ENCODE measurements around the gene UMAD1.

The UMAD1 gene

DNA sequence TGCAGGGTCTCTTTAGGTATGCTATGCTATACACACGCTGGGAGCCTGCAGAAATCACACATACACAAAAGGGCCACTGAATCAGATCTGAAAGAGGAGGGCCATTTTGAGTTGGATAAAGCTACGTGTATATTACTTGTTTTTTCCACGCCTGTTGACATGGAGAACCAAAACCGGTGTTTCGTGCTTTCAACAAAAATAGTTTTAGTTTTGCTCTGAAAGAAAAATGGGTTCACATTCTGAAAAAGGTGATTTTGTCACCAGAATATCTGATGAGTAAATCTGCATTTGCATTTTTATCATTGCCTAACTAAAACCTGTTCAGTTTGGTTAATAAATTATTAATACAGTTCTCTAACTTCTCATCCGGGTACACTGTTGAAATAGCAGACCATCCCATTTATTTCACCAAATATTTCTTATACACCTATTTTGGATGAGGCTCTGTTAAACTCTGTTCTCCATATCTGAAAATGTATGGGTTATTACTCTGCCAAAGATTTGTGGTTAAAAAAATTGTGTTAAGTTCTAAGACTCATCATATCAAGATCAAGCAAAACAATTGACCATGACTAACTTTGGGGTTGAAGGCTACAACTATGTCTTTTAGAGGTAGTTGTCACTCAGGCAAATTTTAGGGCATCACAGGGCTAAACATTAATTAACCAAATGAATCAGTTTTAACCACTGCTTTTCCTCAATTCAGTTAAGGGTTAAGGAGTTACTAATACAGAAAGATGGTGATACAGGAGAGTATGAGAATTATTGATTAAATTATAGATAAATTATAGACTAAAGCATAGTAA lies 179.1 kb downstream of the UMAD1 start:
- TF ChIP-seq, protein P1, sequence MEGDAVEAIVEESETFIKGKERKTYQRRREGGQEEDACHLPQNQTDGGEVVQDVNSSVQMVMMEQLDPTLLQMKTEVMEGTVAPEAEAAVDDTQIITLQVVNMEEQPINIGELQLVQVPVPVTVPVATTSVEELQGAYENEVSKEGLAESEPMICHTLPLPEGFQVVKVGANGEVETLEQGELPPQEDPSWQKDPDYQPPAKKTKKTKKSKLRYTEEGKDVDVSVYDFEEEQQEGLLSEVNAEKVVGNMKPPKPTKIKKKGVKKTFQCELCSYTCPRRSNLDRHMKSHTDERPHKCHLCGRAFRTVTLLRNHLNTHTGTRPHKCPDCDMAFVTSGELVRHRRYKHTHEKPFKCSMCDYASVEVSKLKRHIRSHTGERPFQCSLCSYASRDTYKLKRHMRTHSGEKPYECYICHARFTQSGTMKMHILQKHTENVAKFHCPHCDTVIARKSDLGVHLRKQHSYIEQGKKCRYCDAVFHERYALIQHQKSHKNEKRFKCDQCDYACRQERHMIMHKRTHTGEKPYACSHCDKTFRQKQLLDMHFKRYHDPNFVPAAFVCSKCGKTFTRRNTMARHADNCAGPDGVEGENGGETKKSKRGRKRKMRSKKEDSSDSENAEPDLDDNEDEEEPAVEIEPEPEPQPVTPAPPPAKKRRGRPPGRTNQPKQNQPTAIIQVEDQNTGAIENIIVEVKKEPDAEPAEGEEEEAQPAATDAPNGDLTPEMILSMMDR (IDR thresholded peaks at IDR 0.05) = no peak

GRCh38 chr7:7820409-7820808 lies 179.9 kb downstream of the UMAD1 start:
- TF ChIP-seq, protein P1 (IDR thresholded peaks at IDR 0.05) = no peak

GRCh38 chr7:7820939-7821338 lies 180.4 kb downstream of the UMAD1 start:
- TF ChIP-seq, protein P1 (IDR thresholded peaks at IDR 0.05) = no peak

- TF ChIP-seq, protein P1 (IDR thresholded peaks at IDR 0.05) = no peak
These were observed 181.0 kb downstream of the UMAD1 start for GRCh38 chr7:7821517-7821916.

DNA sequence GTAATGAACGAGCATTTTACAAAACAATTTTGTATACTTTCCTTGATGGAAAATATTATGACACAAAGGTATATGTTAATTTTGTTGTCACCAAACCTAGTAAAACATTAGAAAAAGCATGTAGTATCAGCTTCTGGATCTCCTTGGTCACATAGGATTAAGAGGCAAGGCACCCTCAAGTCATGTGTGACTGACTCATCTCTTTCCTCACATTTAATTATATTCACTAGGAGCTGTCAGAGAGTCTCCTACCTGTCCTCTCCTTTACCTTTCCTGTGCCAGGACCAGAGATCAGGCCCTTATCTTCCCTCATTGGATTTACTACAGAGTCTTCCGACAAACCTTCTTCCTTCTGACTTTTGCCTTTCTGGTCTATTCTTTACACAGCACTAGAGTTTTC lies 189.1 kb downstream of the UMAD1 start:
- TF ChIP-seq, protein P1 (IDR thresholded peaks at IDR 0.05) = no peak

GRCh38 chr7:7830122-7830878 lies 189.7 kb downstream of the UMAD1 start:
- TF ChIP-seq, protein P1 (IDR thresholded peaks at IDR 0.05) = no peak

DNA sequence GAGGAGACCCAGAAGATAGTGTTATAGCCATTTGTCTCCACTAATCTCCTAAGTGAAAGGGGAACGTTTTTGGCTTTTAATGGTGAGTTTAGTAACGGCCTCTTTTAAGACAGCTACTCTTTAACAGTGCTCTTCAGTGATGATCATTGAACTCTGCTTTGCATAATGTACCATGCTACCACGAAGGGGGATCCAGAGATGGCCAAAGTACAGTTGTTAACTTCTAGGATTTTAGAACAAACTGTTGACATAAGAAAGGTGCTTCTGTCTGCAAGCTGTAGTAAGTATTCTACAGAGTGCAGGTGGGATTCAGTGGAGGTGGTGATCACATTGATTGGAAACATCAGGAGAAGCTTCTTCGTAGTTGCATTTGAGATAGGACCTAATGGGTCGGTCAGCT lies 192.0 kb downstream of the UMAD1 start:
- TF ChIP-seq, protein P1 (IDR thresholded peaks at IDR 0.05) = no peak
